ENCODE measurements around the gene TRIM59.

TRIM59 gene

DNA sequence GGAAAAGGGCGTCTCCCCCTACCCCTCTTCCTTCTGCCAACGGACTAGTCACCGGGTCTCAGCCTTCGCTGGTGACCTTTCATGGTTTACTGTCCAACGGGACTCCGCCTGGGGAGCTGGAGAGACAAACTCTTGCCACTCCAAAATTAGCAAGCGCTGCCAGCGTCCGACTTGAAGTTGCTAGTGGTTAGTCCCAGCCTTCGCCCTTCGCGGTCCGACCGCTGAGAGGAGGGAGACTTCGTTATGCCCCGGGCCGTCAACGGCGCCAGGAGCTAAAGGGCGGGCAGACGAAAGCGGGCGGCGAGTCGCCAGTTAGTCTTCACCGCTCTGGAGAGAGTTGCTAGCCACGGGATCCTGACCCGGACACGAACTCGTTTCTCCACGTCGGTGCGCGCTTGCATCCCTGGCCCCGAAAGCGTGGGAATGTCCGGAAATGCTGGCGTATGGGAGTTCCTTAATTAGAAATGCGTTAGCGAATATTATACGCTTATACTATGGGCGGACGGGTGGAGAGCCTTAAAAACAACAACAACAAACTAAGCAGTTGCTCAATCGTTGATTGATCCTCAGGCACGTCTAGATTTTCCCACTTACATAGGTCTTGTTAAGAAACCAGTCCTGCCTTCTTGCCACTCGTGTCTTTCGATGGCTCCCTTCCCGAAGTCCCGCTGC is 49.4 kb downstream of the TRIM59 start:
- H4K20me1 ChIP-seq (ENCODE audit: insufficient read depth, low read length): peaks cover 43% of the 10 kb centered on the region
- H3K36me3 ChIP-seq (replicated peaks; ENCODE audit: low read depth, low read length): peaks cover 42% of the 10 kb centered on the region
- peak overlapping the region; percentile 99 for H3K9ac ChIP-seq (ENCODE audit: low read length)
- no peaks in the 10 kb centered on the region for H3K9me3 ChIP-seq (ENCODE audit: insufficient read depth, low read length)
- peak overlapping the region; percentile 96 for H3K4me3 ChIP-seq (ENCODE audit: low read length)
- peak overlapping the region; percentile 86 for H3K4me2 ChIP-seq (ENCODE audit: low read length)
- TF ChIP-seq, protein P1, sequence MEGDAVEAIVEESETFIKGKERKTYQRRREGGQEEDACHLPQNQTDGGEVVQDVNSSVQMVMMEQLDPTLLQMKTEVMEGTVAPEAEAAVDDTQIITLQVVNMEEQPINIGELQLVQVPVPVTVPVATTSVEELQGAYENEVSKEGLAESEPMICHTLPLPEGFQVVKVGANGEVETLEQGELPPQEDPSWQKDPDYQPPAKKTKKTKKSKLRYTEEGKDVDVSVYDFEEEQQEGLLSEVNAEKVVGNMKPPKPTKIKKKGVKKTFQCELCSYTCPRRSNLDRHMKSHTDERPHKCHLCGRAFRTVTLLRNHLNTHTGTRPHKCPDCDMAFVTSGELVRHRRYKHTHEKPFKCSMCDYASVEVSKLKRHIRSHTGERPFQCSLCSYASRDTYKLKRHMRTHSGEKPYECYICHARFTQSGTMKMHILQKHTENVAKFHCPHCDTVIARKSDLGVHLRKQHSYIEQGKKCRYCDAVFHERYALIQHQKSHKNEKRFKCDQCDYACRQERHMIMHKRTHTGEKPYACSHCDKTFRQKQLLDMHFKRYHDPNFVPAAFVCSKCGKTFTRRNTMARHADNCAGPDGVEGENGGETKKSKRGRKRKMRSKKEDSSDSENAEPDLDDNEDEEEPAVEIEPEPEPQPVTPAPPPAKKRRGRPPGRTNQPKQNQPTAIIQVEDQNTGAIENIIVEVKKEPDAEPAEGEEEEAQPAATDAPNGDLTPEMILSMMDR (IDR thresholded peaks at IDR 0.05; ENCODE audit: low read depth, low read length): no peak
- H3K4me1 ChIP-seq (ENCODE audit: low read length): peaks cover 26% of the 10 kb centered on the region
- H3K79me2 ChIP-seq (ENCODE audit: low read length): peaks cover 83% of the 10 kb centered on the region
- peak overlapping the region; percentile 92 for H3K27ac ChIP-seq (ENCODE audit: low read length)
- H2AFZ ChIP-seq (ENCODE audit: low read depth, low read length): 0 out of 2 replicates have a peak overlapping the region, but pooled peaks have one; percentile 6
- no peaks in the 10 kb centered on the region for H3K27me3 ChIP-seq (ENCODE audit: low read depth, low read length)

DNA sequence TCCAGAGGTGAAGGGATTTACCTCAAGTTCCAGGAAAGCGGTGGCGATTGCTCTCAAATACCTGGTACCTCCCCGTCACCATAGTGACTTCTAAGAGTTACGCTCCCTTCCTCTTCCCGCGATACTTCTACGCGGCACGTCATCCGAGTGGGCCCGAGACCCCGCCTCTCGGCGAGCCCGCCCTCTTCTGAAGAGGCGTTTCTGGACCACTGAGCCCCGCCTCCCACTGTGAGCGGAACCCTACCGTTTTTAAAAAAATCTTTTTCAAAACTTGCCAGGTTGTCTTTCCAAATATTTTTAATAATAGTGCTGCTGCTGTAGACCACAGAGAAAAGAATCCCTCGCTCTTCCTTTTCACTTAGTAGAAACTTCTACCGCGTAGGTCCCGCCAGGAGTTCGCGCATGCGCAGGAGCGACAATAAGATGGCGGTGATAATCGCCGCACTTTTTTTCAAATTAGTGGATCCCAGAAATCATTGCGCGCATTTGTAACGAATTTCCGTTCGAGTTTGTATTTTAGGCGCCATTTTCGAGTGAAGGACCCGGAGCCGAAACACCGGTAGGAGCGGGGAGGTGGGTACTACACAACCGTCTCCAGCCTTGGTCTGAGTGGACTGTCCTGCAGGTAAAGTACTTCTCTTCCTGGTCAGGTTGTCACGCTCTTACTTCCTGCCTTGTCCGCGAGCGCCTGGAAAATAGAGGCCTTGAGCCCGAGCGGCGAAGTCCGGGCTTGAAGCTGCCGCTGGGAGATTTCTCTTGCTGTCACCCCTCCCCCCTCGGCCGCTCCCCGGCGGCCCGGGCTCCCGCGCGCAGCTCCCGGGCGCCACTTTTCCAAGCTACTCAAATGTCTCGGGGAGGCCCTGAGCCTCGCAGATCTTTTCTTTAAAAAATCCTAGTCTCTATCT is 50.2 kb downstream of the TRIM59 start, which contains the start of the genes IFT80 and SMC4:
Gene IFT80 (minus strand): TSS at position 101 of the 905 bp plus-strand sequence. CDS start 14,625 bp downstream, outside the sequence.
Gene SMC4 (plus strand): TSS at position 526 of the 905 bp plus-strand sequence. CDS start 1,177 bp downstream, outside the sequence.
- Histone ChIP-seq H2AFZ (ENCODE audit: low read depth, low read length) (peak within 1 kb of the TSS; percentile 83), H4K20me1 (ENCODE audit: insufficient read depth, low read length) (peaks cover 36% of the 10 kb centered on the region), H3K4me1 (ENCODE audit: low read length) (peaks cover 20% of the 10 kb centered on the region), H3K79me2 (ENCODE audit: low read length) (peaks cover 75% of the 10 kb centered on the region), H3K27me3 (ENCODE audit: low read depth, low read length) (no peaks in the 10 kb centered on the region), H3K4me3 (ENCODE audit: low read length) (peak within 1 kb of the TSS; percentile 96), H3K36me3 (replicated peaks; ENCODE audit: low read depth, low read length) (peaks cover 35% of the 10 kb centered on the region), H3K27ac (ENCODE audit: low read length) (peak within 1 kb of the TSS; percentile 92), H3K9ac (ENCODE audit: low read length) (peak within 1 kb of the TSS; percentile 99), H3K4me2 (ENCODE audit: low read length) (peak within 1 kb of the TSS; percentile 86), H3K9me3 (ENCODE audit: insufficient read depth, low read length) (no peaks in the 10 kb centered on the region)
- TF ChIP-seq EZH2phosphoT487 (IDR thresholded peaks at IDR 0.05; ENCODE audit: low read depth): no peak
- TF ChIP-seq, protein P1 (IDR thresholded peaks at IDR 0.05; ENCODE audit: low read depth, low read length): no peak

DNA sequence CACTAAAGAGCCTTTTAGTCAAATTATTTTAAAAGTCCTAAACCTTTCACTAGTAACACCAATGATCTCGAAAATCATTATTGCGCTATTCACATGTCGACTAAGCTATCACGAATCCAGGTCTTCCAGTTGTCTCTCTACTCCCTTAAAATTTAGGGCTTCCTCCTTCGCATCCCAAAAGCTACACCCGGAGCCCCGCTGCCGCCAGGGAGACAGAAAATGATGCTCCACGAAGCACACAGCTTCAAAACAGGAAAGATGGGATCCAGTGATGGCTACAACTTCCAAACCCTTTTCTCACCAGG is 50.8 kb downstream of the TRIM59 start:
- no peaks in the 10 kb centered on the region for H3K27me3 ChIP-seq (ENCODE audit: low read depth, low read length)
- peaks cover 14% of the 10 kb centered on the region for H3K4me1 ChIP-seq (ENCODE audit: low read length)
- H4K20me1 ChIP-seq (ENCODE audit: insufficient read depth, low read length): peaks cover 30% of the 10 kb centered on the region
- TF ChIP-seq, protein P1 (IDR thresholded peaks at IDR 0.05; ENCODE audit: low read depth, low read length): no peak
- no peak for TF ChIP-seq EZH2phosphoT487 (IDR thresholded peaks at IDR 0.05; ENCODE audit: low read depth)
- H3K4me3 ChIP-seq (ENCODE audit: low read length): peak overlapping the region; percentile 96
- H3K36me3 ChIP-seq (replicated peaks; ENCODE audit: low read depth, low read length): peaks cover 28% of the 10 kb centered on the region
- no peak overlapping the region; the same call in 1 of the 2 replicates for H3K27ac ChIP-seq (ENCODE audit: low read length)
- peaks cover 69% of the 10 kb centered on the region for H3K79me2 ChIP-seq (ENCODE audit: low read length)
- peak overlapping the region; percentile 85 for H3K4me2 ChIP-seq (ENCODE audit: low read length)
- H2AFZ ChIP-seq (ENCODE audit: low read depth, low read length): peak overlapping the region; percentile 83
- H3K9me3 ChIP-seq (ENCODE audit: insufficient read depth, low read length): no peaks in the 10 kb centered on the region
- peak overlapping the region; percentile 99 for H3K9ac ChIP-seq (ENCODE audit: low read length)

DNA sequence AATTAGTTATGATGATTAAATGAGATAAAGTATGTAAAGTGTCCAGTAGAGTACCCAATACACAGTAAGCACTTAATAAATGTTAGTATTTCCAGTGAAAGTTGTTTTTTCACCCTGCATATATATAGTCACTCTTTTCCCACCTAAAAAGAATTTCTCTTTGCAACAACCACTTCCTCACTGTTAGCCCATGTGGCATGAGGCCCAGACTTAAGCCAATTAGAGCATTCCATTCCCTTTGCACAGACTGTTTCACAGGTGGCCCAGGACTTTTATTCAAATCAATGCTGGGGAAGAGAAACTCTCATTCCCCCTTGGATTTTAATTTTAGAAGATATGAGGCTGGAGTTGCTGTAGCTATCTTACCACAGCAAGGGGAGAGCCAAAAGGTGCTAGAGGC is 54.3 kb downstream of the TRIM59 start:
- Histone ChIP-seq H3K9ac (ENCODE audit: low read length) (no peak overlapping the region), H2AFZ (ENCODE audit: low read depth, low read length) (no peak overlapping the region), H3K9me3 (ENCODE audit: insufficient read depth, low read length) (no peaks in the 10 kb centered on the region), H3K27ac (ENCODE audit: low read length) (no peak overlapping the region), H3K36me3 (replicated peaks; ENCODE audit: low read depth, low read length) (peaks cover 2% of the 10 kb centered on the region), H3K27me3 (ENCODE audit: low read depth, low read length) (no peaks in the 10 kb centered on the region), H3K79me2 (ENCODE audit: low read length) (peaks cover 40% of the 10 kb centered on the region), H4K20me1 (ENCODE audit: insufficient read depth, low read length) (peaks cover 2% of the 10 kb centered on the region; the same call in 1 of the 2 replicates), H3K4me1 (ENCODE audit: low read length) (peaks cover 6% of the 10 kb centered on the region), H3K4me3 (ENCODE audit: low read length) (no peak overlapping the region), H3K4me2 (ENCODE audit: low read length) (no peak overlapping the region)
- TF ChIP-seq EZH2phosphoT487 (IDR thresholded peaks at IDR 0.05; ENCODE audit: low read depth): no peak
- TF ChIP-seq, protein P1 (IDR thresholded peaks at IDR 0.05; ENCODE audit: low read depth, low read length): no peak

Measured in OCI-LY3 (cell line).